Activated CD4-positive, alpha-beta T cell treated with anti-CD3 and anti-CD28 coated beads, Interleukin-2, amount 50 U/mL, for 16 hours (primary cell): ENCODE measurements around the gene CGREF1.

Experiments used
- DNase-seq: peaks from one replicate; pipeline ENCODE4 v3.0.0-alpha.2; 2020

CGREF1 gene, protein sequence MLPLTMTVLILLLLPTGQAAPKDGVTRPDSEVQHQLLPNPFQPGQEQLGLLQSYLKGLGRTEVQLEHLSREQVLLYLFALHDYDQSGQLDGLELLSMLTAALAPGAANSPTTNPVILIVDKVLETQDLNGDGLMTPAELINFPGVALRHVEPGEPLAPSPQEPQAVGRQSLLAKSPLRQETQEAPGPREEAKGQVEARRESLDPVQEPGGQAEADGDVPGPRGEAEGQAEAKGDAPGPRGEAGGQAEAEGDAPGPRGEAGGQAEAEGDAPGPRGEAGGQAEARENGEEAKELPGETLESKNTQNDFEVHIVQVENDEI

DNA sequence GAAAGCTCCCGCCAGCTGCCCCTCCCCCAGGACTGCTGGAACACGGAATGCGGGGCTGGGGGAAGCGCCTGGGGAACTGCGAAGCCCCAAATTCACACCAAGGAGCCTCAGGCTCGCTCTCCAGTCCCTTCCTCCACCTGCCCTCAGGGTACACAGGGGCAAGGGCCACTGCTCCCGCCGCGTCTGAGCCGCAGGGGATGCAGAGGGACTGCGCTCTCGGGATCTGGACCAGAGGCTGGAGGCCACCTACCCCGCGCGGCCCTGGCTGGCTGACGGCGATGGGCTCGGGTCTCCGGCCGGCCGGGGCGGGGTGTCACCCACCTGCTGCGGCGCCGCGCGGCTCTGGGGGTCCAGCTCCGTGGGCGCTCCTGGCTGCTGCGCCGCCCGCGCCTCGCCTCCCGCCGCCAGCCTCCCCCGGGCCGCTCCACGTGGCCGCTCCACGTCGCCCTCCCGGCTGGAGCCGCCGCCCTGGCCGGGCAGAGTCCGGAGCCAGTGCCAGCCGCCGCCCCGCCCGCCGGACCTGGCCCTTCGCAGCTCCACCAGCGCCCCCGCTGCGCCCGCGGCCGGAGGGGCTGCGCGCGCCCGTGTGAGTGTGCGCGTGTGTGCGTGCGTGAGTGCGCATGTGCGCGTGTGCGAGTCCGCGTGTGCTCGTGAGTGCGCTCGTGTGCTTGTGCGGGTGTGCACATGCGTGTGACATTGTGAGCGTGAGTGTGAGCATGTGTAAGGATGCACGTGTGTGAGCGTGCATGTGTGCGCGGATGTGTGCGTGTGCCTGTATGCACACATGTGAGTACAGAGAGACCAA, at the start of gene CGREF1:
CGREF1 (minus strand) TSS at position 604 of the 805 bp plus-strand sequence. CDS start 14,762 bp downstream, outside the sequence.
- no peak for DNase-seq

DNA sequence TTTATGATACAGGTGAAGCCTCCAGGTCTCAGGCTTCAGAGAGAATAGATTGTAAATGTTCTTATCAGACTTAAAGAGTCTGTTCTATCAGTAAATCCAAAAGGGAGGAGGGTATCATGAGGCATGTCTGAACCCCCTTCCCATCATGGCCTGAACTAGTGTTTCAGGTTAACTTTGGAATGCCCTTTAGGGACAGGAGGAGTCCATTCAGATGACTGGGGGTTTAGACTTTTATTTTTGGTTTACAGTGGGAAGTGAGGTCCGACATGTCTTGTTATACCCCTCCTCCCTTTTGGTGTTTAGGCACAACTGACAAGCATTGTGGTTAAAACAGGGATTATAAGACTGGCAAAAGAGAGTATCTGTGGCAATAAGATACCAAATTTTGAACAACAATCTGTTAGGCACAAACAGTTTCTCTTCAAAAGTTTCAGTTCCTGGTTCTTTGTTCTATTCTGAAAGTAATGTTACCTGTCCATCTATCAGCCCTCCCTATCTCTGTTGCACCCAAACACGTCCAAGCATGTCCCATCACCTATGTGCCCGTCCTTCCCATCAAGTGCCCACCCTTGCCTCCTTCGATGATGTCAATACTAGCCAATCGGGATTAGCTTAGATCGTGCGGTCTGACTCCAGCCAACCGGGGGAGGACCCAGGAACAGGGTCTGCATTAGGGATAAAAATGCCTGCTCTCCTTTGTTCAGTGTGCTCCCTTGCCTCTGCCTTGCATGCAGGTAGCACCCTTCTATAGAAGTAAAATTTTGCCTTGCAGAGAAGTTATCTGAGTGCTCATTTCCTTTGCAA, 46.2 kb upstream of the CGREF1 start:
- DNase-seq = no peak

DNA sequence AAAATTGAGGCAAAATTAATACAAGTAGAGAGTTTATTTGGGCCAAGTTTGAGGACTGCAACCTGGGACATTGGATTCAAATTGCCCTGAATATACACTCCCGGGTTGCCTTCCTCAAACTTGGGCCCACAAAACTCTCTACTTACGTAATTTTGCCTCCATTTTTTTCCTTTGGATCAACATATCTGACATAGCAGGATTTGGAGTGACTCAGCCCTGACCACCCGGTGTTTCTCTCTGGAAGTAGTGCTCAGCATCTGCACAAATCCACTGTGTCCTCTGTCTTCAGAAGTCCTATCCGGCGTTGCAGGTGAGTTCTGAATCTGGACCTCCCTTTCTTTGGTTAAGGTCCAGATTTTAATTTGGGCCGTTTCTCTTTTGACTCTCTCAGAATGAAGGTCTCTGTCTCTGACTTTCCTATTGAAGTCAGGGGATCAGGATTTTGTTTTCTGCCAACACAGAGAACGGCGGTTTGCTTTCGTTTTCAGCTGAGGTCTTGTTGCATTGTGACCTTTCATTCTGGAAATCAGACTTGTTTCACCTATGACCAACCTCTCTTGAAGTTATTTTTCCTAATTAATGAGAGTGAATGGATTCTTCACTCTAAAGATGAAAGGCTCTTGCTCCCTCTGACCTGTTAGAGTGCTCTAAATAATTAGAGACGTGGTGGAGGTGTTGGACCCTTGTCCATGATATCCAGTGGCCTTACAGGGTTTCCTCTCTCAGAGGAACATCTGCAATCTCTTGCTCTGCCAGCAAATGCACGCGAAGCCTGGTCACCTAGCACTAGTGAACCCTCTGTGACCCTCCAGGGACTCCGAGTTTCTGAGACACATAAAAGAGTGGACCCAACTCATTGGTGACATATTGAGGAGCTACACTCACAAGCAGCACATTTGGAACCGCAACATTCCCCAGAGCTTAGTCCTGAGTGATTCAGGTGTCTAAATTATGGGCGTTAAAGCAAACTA, 43.5 kb upstream of the CGREF1 start:
- DNase-seq = no peak

DNA sequence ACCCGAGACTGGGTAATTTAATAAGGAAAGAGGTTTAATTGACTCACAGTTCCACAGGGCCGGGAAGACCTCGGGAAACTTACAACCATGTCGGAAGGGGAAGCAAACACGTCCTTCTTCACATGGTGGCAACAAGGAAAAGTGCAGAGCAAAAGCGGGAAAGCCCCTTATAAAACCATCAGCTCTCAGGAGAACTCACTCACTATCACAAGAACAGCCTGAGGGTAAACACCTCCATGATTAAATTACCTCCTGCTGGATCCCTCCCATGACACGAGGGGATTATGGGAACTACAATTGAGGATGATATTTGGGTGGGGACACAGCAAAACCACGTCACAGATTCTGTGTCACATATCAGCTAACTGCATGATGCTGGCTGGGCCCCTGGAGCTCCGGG, 41.3 kb upstream of the CGREF1 start:
- DNase-seq = no peak

DNA sequence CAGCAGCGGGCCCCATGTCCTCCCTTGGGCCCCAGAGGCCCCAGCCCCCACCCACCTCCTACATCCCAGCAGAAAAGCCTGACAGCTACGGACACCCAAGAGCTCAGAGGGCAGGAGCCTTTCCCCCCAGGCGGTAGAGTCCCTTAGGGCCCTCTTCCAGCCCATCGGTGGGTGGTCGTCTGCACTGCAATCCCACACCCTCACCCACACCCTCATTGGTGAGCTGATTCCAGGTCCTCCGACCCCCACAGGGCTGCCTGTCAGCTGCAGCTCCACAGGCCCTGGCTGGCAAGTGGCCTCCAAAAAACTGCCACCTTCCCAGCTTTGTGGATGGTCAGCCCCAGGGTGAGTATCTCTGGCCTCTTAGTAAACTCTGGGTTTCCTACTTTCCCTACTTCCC, 40.3 kb upstream of the CGREF1 start:
- no peak for DNase-seq

DNA sequence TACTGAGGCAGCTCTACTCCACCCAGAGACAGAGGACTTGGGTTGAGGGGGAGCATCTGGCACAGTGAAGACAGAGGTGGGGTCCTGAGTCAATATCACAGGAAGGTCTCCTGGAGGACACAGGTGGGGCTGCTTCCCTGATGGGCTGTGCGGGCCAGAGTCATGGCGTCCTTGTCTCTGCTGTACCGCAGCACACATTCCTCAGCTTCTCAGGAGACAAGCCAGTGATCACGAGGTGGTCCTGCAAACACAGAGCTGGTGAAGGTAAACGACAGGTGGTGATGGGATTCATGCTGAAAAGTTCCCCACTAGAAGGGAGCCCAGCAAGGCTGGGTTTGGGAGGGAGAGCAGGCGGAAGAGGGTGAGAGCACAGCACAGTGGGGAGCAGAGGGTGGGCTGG, 39.5 kb upstream of the CGREF1 start:
- DNase-seq = no peak

DNA sequence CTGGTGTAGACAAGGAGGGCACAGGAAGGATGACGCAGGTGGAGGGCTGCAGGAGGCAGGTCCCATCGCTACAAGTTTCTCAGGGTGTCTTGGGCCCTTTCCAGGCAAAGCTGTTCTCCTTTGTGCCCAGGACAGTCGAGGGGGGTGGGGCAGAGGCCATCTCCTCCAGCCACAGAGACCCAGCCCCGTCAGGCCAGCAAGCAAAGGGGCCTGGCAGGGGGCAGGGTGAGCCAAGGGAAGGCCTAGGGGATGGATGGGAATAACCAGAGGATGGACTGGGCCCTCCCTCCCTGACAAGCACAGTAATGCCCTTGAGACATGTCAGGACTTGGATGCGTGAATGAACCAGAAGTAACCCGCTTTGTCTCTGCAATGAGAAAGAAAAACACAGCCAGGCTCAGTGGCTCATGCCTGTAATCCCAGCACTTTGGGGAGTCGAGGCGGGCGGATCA, 36.2 kb upstream of the CGREF1 start:
- DNase-seq = no peak

DNA sequence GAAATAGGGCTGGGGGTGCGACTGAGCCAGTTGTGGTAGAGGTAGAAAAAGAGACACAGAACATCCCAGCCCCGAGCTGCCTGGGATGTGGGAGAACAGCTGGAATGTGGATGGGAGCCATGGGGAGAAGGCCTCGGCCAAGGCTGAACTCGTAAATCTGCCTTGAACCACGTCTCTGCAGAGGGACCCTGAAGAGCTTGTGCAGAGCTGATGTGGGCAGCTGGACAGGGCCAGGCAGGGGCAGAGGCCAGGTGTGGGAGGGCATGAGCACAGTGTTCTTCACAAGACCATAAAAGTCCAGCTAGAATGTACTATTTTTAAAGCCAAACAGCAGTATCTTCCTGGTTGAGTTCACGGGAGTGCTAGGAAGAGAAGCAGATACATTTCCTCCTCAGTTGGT, 35.6 kb upstream of the CGREF1 start:
- no peak for DNase-seq

DNA sequence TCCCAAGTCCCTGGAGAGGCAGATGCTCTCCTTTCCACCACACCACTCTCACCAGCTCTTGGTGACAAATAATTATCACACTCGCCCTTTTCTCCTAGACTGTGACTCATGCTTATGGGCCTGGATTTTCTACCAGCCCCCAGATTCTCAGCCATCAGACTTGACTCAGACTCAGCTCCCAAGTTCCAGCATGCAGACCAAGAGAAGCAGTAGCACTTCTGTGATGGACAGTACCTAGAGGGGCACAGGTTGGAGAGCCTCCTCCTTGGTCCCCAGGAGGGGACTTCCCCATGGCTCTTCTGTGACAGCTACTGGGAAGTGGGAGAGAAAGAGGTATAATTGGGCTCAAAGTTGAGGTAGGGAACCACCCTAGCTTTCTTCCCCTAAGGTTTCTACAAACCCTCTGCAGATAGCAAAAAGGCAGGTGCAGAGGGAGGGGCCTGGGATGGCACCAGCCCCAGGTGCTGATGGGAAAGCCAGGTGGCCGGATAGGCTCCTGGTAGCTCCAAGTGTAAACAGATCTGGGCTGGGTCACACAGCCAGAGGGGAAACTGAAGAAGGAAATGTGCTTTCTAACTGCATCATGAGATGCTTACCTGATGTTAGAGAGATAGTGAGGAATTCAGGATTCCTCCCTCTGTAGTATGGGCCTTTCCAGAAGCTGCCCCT, 34.0 kb upstream of the CGREF1 start:
- no peak for DNase-seq

DNA sequence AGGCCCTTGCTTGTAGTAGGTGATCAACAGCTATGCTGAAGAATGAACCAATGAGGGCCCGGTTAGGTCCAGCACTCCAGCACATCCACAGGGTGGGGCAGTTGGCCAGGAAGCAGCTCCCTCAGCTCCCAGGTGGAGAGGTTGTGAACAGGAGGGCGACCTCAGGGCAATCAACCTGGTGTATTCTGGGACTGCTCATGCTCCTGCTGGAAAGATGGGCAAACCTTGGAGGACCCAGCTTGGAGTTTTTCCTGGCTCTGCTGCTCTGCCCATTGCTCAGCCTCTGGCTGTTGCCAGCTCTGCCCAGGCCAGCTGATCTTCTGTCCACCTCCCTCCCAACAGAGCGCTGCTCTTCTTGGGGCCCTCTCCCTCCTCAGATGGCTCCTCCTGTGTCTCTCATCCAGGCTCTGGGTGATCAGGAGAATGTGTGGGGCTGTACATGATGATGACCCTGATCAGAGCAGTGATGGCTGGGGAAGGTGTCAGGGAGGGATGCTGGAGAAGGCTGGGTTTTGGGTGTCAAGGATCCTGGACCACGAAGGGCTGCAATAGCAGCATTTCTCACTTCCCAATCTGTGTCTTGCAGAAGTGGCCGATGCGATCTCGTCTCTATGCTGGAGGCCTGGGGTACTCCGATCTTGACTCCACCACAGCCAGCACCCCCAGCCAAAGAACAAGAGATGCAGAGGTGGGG, 33.3 kb upstream of the CGREF1 start:
- DNase-seq = no peak

DNA sequence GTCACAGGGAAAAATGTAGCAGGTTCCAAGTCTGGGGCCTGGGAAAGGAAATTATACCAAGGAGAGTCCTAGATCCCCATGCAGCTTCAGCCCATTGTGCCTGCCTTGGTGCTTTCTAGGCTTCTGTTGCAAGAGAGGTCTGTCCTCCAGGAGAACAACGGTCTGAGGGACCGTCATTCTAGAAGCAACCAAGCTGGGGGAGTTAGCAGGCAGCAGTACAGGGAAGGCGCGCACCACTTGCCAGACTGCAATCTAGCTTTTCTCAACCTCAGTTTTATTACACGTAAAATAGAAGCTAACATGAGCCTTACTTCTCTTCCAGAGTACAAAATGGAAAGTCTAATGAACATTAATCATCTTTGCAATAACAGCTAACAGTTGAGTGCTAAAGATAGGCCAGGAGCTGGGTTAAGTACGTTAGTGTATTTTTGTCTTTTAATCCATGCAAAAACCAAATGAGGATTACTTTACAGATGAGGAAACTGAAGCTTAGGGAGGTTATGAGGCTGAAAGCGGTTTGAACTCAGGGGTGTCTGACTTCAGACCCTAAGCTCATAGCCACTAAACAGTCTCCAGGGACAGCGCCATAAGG, 31.8 kb upstream of the CGREF1 start:
- no peak for DNase-seq

DNA sequence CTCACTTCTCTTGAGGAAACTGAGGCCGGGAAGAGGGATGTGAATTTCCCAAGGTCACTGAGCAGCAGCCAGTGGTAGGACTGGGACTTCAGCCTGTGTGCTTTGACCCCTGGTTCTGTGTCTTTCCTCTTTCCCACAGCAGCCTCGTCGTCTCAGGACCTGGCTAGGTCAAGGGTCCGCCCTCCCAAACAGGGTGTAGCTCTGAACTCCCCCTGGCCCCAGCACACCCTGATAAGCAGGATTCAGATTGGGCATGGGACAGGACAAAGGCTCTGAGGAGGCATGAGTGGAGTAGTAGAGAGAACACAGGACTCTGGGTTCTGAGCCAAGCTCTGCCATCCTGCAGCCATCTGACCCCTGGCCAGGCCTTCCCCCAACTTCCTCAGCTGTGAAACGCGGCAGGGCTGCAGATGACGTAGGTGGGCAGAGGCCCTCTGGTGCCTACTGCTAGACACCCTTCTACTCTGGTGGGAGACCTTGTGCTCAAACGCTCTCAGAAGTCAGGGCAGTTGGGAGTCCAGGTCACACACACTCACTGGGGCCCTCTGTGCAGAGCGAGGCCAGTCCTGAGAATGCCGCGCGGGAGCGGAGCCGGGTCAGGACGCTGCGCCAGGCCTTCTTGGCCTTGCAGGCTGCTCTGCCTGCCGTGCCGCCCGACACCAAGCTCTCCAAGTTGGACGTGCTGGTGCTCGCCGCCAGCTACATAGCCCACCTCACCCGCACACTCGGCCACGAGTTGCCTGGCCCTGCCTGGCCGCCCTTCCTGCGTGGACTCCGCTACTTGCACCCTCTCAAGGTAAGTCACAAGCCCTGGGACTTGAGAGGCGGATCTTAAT, 30.9 kb upstream of the CGREF1 start:
- DNase-seq = no peak

DNA sequence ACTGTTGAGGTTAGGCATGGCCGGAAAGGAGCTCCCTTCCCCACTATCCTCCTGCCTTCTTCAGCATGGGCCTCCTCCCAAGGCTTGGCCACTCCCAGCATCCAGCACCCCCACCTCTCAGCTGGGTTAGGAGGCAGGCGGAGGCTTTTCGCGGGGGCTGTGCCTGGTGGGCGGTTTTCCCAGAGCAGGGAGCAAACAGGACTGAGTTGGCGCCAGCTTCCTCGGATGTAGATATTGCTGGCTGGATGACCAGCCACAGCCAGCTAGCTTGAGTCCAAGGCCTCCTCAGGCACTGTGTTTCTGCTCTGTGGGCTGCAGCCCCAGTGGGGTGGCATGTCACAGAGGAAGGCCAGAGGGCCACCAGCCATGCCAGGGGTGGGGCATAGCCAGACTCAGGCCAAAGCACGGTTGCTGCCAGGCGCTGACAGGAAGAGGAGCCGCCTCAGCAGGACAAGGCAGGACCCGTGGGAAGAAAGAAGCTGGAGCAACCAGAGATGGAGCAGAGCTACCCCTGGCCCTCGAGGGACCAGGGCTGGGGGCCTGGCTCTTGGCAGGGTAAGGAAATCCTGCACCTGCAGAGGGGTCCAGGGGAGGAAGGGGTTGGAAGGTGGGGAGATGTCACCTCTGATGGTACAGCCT, 30.0 kb upstream of the CGREF1 start, which contains the start of gene TCF23:
TCF23 (plus strand) TSS at position 204 of the 639 bp plus-strand sequence; CDS start at position 334, 130 bp downstream.
- no peak for DNase-seq

DNA sequence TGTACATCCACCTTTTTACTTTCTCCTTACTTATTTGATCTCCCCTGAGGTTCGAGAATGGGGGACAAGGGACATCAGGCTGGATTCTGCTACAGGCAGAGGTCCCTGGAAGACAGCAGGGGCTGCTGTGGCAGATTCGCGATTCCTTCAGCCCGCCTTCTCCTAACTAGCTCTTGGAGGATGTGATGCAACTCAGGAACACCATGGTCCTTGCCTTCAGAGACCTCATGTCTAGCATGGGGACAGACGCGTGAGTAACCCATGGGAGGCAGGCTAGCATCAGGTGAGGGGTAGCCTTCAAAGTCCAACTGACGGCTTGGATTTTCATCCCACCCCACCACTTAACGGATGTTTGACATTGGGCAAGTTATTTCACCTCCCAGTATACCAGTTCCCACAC, 29.0 kb upstream of the CGREF1 start:
- no peak for DNase-seq

DNA sequence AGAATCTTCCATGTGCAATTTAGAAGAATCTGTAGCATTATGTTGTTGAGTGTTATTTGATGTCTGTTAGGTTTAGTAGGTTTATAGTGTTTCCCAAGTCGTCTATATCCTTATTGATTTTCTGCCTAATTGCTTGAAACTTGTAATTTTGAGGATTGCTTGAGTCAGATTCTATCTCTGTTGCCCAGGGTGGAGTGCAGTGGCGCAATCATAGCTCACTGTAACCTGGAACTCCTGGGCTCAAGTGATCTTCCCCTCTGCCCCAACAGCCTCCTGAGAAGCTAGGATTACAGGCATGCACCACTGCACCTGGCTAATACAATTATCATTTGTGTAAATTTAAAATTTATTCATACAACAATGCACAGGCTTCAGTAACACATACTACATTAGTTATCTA, 26.8 kb upstream of the CGREF1 start:
- DNase-seq = no peak

DNA sequence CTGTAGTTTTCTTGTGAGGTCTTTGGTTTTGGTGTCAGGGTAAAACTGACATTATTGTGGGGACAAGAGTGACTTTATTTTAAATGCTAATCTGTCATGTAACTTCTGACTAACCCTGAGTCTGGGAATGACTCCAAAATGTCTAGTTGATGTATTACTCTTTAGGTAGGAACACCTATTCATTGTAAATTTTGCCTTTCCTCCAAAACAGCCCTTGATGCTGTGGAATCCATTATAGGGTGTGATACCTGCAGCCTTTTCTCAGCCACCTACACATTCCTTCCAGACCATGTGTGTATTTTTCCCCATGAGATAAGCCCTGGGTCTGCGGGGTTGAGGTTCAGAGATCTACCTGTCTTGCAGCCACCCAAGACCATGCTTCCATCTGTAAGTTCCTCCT, 24.4 kb upstream of the CGREF1 start:
- DNase-seq = no peak

DNA sequence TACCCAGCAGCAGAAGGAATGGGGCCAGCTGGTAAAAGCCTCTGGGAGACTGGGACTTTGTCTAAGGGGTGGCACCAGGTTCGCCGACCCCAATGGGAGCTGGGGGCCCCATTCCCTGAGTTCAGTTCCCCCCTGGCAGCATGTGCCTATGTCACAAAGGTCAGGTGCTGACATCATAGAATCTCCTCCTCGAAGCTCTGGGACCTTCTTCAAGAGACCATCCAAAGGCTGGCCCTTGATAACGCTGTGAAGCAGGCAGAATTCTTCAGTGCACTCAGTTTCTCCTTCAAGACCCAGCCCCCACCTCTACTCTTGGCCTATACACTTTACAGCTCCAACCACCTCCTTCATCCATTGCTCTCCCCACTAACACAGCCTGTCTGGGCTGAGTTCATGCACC, 20.4 kb upstream of the CGREF1 start, which contains the start of gene PRR30:
PRR30 (minus strand) TSS at position 101 of the 400 bp plus-strand sequence. CDS start 1,081 bp downstream, outside the sequence.
- DNase-seq = no peak

DNA sequence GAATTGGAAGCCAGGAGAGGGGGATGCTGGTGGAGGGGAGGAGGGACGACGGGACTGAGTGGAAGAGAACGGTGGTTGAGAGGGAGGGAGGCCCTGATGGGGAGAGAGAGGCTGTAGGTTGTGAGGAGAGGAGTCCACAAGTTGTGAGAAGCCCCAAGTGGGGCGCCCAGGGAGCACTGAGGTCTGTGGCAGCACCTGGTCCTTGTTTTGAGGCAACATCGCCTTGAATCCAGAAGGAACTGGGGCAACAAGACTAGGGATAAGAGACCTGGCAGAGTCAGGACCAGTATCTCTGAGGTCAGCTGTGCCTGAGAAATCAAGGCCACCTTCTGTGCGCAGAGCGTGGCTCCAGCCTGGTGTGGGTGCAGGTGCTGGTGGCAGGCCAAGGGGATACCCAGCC, 19.2 kb upstream of the CGREF1 start:
- no peak for DNase-seq
